ENCODE results near the gene DPP9. TPM values are rescaled to one million over a fixed set of nuclear protein-coding genes. Genes with fewer than 3 reads are reported as not detected.
A peak's percentile ranks its signal among the peaks of the same experiment; 100 is the strongest.
"Not testable (repeated sequence)": the region's sequence is repeated elsewhere in the genome, so short reads cannot be mapped to it uniquely, and the experiment has no call there.

DPP9 gene
- total RNA-seq (2014; rRNA removed; shearing (Covaris generic)): 20.4 and 22.5 TPM in 2 replicates

DNA sequence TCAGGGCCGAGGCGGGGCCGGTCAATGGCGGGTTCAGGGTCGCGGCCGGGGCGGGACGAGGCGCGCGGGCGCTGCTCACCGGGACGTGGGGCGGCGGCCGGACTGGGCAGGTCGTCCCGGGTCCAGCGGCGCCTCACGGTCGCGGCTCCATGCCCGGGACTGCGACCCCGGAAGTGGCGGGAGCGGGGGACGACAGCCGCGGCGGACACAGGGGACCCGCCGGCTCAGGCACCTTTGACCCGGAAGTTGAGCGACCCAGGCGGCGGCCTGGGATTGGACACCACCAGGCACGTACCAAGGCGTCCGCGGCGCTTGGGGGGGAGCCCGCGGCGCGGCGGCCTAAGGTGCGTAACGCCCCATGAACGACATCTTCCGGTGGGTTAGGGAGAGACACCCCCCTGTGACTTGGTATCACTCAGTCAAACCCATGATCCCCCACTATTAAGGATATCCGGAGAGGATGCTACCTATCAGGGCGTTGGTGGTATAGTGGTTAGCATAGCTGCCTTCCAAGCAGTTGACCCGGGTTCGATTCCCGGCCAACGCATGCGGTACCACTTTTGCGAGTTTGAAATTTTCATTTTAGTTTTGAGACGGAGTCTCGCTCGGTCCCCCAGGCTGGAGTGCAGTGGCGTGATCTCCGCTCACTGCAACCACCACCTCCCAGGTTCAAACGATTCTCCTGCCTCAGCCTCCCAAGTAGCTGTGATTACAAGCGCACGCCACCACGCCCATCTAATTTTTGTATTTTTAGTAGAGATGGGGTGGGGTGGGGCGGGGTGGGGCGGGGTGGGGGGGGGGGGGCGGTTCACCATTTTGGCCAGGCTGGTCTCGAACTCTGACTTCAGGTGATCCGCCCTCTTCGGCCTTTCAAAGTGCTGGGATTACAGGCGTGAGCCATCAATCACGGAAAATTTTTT, at the start of gene DPP9:
DPP9 (minus strand) TSS at position 248 of the 920 bp plus-strand sequence. CDS start 3,936 bp downstream, outside the sequence.
- in situ Hi-C loops (cut with HindIII; ENCODE audit: low sequenced_read_pairs): no loop called here
- peak; percentile 99 for DNase-seq (ENCODE audit: low spot score)

DNA sequence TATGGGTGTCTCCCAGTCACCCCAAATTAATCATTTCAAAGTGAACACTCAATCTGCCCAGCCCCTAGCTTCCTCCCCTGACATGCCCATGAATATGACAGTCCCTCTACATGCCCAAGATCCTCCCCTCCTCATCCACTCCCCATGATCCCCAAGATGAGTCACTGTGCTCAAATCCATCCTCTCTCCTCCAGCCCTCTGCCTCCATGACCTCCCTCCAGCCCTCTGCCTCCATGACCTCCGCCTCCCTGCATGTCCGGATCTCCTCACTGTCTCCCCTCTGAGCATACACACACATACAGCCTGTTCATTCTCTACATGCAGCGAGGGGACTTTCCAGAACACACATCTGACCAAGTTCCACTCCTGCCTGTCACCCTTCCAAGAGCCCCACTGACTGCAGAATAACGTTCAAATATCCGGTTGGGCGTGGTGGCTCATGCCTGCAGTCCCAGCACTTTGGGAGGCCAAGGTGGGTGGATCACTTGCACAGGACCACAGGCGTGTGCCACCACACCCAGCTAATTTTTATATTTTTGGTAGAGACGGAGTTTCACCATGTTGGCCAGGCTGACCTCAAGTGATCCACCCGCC, 49.5 kb upstream of the DPP9 start:
- in situ Hi-C loops (cut with HindIII; ENCODE audit: low sequenced_read_pairs): no loop called here
- no peak for DNase-seq (ENCODE audit: low spot score)

- in situ Hi-C loops (cut with HindIII; ENCODE audit: low sequenced_read_pairs): no loop called here
- no peak for DNase-seq (ENCODE audit: low spot score)
Observed at GRCh38 chr19:4772566-4772965, 48.9 kb upstream of the DPP9 start.

GRCh38 chr19:4768934-4769777, 45.5 kb upstream of the DPP9 start:
- in situ Hi-C loops (cut with HindIII; ENCODE audit: low sequenced_read_pairs): no loop called here
- peak; percentile 98 for DNase-seq (ENCODE audit: low spot score)

DNA sequence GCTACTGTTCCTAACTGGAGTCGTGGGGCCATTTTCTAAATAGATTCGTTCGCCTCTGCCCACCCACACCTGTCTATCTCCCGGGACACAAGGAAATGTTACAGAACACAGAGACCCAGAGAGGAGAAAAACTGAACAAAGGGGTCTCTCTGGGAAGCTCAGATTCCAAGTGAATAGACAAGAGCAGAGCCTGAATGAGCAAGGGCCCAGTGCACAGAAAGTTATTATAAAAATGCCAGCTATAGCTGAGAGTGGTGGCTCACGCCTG, 40.7 kb upstream of the DPP9 start:
- DNase-seq (ENCODE audit: low spot score): no peak
- in situ Hi-C loops (cut with HindIII; ENCODE audit: low sequenced_read_pairs): no loop called here

DNA sequence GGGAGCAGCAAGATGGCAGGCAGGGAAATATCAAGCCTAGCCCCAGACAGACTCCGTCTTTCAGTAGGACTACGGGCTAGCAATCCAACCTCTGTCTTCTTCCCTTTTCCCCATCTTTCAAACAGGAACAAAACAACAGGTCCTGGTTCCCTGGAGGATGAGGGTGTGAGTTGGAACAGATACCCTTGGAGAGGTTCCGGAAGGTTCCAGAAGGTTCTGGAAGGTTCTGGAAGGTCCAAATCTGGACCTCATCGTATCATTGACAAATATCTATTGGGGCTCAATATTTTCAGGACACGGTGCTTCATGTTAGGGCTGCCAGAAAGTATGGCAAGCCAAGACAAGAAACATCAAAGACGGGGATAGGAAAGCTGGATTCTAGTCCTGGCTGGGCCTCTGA, 39.4 kb upstream of the DPP9 start:
- no peak for DNase-seq (ENCODE audit: low spot score)
- in situ Hi-C loops (cut with HindIII; ENCODE audit: low sequenced_read_pairs): no loop called here

GRCh38 chr19:4760285-4760650, 36.6 kb upstream of the DPP9 start:
- in situ Hi-C loops (cut with HindIII; ENCODE audit: low sequenced_read_pairs): no loop called here
- no peak for DNase-seq (ENCODE audit: low spot score)

DNA sequence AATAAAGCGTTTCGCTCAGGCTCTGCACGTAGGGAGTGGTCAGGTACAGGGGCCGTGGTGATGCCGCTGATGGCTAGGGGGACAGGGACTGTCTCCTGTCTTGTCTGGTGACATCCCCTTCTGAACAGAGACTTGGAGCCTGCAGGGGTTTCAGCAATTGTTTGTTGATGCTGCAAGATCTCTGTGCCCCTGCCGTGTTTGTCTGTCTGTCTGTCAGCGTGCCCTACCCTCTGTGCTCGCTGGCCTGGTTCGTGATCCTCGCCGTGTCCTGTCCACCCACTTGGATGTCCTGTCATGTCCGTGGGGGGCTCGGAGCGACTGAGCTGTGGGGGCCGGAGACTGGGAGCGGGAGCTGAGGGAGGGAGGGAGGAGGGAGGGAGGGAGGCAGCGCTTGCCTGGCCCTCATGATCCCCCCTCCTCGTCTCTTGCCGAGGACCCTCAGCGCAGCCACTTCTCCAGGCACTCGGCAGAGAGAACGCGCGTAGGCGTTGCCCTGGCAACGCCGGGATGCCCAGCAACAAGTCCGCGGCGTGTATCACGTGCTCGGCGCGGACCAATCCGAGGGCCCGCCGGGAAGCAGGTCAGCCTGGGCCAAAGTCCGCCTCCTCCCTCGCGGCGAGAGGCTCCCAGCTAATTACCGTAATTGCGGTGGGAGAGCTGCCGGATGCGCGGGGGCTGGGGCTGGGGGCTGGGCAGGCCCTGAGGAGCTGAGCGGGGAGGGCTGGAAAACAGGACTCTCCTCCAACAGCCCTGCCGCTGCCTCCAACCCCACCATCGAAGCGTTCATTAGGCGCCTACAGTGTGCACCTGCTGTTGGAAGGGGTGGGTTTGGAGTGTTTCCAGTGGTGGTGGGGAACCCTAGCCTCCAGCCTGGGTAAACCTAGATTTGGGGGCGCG, 36.0 kb upstream of the DPP9 start:
- in situ Hi-C loops (cut with HindIII; ENCODE audit: low sequenced_read_pairs): no loop called here
- peak; percentile 93 for DNase-seq (ENCODE audit: low spot score)

GRCh38 chr19:4758659-4759058, 35.0 kb upstream of the DPP9 start:
- no peak for DNase-seq (ENCODE audit: low spot score)
- in situ Hi-C loops (cut with HindIII; ENCODE audit: low sequenced_read_pairs): no loop called here

GRCh38 chr19:4758082-4758481, 34.4 kb upstream of the DPP9 start:
- no peak for DNase-seq (ENCODE audit: low spot score)
- in situ Hi-C loops (cut with HindIII; ENCODE audit: low sequenced_read_pairs): no loop called here

- in situ Hi-C loops (cut with HindIII; ENCODE audit: low sequenced_read_pairs): no loop called here
Observed at GRCh38 chr19:4755459-4755858, 31.8 kb upstream of the DPP9 start.

DNA sequence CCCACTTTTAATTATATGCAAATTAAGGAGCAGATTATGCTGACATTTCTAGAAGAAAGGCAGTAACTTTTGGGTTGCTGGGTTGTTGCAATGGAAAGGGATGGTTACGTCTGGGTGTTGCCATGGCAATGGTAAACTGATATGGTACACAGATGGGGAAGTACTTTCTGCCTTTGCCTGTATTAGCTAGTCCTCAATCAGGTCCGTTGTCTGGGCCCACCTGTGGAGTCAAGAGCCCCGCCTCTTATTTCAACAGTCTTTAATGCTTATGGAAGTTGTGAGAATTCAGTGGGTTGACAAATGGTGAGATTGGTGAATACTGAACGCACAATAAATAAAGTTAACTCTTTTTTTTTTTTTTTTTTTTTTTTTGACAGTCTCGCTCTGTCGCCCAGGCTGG, 30.6 kb upstream of the DPP9 start:
- in situ Hi-C loops (cut with HindIII; ENCODE audit: low sequenced_read_pairs): no loop called here

More at GRCh38 chr19:4755459-4755858, 31.8 kb upstream of the DPP9 start:
- no peak for DNase-seq (ENCODE audit: low spot score)

GRCh38 chr19:4749870-4750590, 26.4 kb upstream of the DPP9 start:
- DNase-seq (ENCODE audit: low spot score): no peak
- in situ Hi-C loops (cut with HindIII; ENCODE audit: low sequenced_read_pairs): no loop called here

More for the DNA sequence above, 30.6 kb upstream of the DPP9 start:
- DNase-seq (ENCODE audit: low spot score): no peak

DNA sequence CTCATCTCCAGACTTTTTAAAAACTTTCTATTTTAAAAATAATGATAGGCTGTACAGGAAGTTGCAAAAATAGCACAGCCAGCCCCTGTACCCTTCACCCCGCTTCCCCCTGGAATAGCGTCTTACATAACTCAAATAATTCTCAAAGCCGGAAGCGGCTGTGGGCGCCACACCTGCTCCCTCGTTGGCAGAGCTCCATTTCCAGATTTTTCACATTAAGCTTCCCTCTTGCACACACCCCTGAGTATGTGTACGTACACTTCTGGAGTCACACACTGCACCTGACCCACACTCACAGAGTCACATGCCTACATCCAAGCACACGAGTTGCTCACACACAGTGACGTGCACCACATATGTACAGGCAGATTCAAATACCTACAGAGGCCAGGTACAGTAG, 24.9 kb upstream of the DPP9 start:
- in situ Hi-C loops (cut with HindIII; ENCODE audit: low sequenced_read_pairs): no loop called here
- DNase-seq (ENCODE audit: low spot score): no peak

DNA sequence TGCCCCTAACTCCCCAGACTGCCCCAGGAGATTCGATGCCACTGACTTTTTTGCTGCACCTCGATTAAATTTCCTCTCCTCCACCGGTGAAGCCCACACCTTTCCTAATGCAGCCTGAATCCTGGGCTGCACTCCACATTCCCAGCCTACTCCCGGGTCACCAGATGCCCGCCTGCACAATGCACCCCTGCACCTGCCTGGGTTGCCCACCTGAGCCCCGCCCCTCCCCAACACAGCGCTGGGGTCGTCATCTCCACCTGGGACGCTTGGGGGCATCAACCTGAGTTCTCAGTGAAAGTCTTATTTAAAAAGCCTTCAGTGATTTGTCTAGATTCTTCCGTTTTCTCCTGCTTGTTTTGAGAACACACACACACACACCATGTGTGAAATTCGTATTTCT, 24.5 kb upstream of the DPP9 start:
- in situ Hi-C loops (cut with HindIII; ENCODE audit: low sequenced_read_pairs): no loop called here
- DNase-seq (ENCODE audit: low spot score): no peak

DNA sequence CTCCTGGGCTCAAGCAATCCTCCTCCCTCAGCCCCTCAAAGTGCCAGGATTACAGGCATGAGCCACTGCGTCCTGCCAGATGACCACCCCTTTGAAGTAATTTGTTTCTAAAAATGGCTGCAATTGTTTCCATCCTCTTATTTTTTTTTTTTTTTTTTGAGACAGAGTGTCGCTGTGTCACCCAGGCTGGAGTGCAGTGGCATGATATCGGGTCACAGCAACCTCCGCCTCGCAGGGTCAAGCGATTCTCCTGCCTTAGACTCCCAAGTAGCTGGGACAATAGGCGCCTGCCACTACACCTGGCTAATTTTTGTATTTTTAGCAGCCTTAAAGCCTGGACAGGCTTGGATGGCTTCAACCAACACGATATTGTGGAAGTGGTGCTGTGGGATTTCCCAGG, 22.3 kb upstream of the DPP9 start:
- no peak for DNase-seq (ENCODE audit: low spot score)

DNA sequence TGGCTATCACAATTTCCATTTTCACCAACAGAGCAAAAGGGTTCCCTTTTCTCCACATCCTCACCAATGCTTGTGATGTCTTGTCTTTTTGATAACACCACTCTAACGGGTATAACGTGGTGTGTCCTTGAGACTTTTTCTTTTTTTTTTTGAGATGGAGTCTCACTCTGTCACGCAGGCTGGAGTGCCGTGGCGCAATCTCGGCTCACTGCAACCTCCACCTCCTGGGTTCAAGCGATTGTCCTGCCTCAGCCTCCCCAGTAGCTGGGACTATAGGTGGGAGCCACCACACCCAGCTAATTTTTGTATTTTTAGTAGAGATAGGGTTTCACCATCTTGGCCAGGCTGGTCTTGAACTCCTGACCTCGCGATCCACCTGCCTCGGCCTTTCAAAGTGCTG, 21.5 kb upstream of the DPP9 start:
- DNase-seq (ENCODE audit: low spot score); in situ Hi-C loops (cut with HindIII; ENCODE audit: low sequenced_read_pairs): not testable (repeated sequence)

More for the DNA sequence above, 22.3 kb upstream of the DPP9 start:
- in situ Hi-C loops (cut with HindIII; ENCODE audit: low sequenced_read_pairs): no loop called here

GRCh38 chr19:4744451-4745174, 21.0 kb upstream of the DPP9 start:
- in situ Hi-C loops (cut with HindIII; ENCODE audit: low sequenced_read_pairs): no loop called here
- DNase-seq (ENCODE audit: low spot score): peak; percentile 75
